ENCODE measurements around the gene HNRNPH3.
A peak's percentile ranks its signal among the peaks of the same experiment; 100 is the strongest.

The HNRNPH3 gene

DNA sequence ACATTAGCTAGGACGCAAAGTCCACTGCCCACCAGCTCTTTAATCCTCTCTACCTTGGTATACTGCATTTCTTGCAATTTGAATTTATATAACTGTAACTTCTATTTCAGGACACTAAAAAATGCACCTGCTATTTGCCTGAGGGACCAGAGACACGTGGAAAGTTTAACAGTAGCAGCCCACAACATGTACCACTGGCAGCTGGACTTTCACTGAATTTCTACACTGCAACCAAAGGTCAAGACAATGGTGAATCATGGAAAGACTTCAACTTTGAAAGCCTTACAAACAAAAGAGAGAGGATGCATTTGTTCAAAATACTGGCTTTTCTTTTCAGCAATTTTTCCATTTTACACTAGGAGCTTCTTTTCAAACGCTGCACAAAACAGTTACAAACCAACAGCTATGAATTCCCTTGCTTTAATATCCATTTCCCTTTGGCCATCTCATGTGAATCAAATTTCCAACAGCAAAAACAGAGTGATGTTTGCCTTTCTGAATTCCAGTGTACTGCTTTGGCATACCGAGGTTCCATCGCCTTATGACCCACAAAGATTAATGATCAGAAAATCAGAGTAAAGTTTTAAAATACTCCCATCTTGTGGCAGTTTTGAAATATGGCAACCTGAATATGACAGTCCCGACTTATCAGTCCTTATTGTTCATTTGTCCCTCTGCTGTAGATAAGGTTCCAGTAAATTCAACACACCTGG lies 29.9 kb upstream of the HNRNPH3 start:
- TF ChIP-seq, protein P1, sequence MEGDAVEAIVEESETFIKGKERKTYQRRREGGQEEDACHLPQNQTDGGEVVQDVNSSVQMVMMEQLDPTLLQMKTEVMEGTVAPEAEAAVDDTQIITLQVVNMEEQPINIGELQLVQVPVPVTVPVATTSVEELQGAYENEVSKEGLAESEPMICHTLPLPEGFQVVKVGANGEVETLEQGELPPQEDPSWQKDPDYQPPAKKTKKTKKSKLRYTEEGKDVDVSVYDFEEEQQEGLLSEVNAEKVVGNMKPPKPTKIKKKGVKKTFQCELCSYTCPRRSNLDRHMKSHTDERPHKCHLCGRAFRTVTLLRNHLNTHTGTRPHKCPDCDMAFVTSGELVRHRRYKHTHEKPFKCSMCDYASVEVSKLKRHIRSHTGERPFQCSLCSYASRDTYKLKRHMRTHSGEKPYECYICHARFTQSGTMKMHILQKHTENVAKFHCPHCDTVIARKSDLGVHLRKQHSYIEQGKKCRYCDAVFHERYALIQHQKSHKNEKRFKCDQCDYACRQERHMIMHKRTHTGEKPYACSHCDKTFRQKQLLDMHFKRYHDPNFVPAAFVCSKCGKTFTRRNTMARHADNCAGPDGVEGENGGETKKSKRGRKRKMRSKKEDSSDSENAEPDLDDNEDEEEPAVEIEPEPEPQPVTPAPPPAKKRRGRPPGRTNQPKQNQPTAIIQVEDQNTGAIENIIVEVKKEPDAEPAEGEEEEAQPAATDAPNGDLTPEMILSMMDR (IDR thresholded peaks at IDR 0.05) = peak; percentile 73

DNA sequence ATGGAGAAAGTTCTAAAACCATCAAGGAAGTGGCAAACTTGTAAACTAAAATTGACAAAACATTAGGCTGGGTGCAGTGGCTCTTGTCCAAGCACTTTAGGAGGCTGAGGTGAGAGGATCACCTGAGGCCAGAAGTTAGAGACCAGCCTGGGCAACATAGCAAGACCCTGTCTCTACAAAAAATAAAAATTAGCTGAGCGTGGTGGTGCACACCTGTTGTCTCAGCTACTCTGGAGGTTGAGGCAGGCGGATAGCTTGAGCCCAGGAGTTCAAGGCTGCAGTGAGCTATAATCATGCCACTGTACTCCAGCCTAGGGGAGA lies 29.4 kb upstream of the HNRNPH3 start:
- TF ChIP-seq, protein P1 (IDR thresholded peaks at IDR 0.05) = peak; percentile 25; the same call in 1 of the 2 replicates

DNA sequence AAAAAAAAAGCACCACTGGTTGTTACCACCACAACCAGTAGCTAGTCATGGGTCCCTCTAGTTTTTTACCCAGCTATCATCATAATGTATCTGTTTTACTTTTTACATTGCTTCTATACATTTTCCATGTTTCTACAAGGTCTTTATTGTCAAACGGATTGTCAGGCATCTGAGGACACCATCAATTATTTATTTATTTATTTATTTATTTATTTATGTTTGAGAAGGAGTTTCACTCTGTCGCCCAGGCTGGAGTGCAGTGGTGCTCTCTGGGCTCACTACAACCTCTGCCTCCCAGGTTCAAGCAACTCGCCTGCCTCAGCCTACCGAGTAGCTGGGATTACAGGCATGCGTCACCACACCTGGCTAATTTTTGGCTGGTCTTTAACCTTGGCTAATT lies 29.0 kb upstream of the HNRNPH3 start:
- TF ChIP-seq, protein P1 (IDR thresholded peaks at IDR 0.05) = no peak

DNA sequence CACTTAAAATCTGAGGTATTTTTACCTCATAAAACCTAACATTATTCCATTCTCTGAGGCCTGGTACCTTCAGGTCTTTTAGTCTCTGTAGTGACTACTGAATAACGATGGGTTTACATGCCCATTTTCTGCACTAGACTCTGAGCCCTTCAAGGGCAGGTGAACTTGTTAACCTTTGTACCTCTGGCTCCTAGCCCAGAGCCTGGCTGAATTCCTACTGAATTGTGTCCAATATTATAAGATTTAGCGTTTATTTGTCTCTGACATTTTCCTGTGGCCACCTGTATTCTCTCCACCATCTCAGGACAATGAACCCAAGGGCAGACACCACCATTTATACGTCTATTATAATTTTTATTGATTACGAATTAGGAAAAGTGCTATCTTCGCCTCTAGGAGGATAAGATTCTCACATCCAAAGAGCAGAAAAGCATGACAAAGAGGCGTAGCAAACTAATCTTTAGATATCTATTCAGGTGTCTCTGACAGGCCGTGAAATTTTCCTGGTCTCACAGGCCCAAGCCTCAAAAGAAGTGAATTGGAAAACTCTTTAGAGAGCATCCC lies 27.9 kb upstream of the HNRNPH3 start:
- TF ChIP-seq, protein P1 (IDR thresholded peaks at IDR 0.05) = no peak

DNA sequence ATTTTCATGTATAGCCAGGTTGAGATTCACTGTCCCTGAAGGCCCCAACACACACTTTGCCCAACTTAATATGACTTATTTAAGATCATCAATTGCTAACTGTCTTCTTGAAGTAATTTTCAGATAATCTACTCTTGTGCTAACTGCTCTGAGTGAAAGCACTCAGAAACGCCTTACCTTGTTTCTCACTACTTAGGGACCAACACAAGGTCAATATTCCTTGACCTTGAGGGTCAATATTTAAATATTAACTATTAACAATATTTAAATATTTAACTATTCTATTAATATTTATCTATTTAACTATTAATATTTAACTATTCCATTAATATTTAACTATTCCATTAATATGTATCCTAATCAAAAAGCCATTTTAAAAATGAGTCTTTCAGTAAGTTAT lies 26.0 kb upstream of the HNRNPH3 start:
- TF ChIP-seq, protein P1 (IDR thresholded peaks at IDR 0.05) = no peak

DNA sequence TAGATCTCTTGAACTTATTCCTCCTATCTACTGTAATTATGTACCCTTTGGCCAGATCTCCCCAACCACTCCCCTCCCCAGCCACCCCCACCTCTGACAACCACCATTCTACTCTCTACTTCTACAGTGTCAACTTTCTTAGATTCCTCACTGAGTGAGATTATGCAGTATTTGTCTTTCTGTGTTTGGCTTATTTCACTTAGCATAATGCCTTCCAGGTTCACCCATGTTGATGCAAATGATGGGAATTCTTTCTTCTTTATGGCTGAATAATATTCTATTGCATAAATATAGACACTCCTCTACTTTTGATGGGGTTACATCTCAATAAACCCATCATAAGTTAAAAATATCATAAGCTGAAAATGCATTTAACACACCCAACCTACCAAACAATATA lies 21.3 kb upstream of the HNRNPH3 start:
- TF ChIP-seq, protein P1 (IDR thresholded peaks at IDR 0.05) = no peak

DNA sequence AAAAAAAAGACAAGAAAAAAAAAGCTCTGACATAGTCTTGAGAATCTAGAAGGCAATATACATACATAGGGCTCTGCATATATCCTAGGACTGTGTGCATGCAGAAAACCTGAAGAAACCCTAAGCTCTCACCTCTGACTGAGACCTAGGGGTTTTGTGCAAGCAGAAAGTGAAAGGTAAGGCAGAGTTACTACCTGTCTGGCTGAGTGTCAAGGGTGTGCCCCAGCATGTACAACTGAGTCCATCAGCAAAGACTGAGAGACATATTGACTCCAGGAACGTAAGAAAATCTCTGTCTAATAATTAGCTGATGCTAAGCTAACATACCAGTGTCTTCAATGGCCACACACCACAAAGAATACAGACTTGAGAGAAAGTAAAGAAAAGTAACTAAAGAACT lies 16.3 kb upstream of the HNRNPH3 start:
- TF ChIP-seq, protein P1 (IDR thresholded peaks at IDR 0.05) = no peak
